Fibroblast of villous mesenchyme (primary cell): Measurements from ENCODE around the gene CFAP43. TPM values are rescaled to one million over a fixed set of nuclear protein-coding genes. Genes with fewer than 3 reads are reported as not detected.

Source experiments
- DNase-seq: peaks from one replicate; pipeline ENCODE4 v3.0.0-alpha.2; 2010; ENCODE audit warnings: low read depth
- H3K4me3 ChIP-seq: 2 replicates; pipeline ENCODE4 v1.5.1; 2011; ENCODE audit warnings: low read depth, mild to moderate bottlenecking, low read length
- total RNA-seq: library from RNA; depleted of rRNA; stranded (reverse); fragments of >200 nt; gene quantifications from 2 replicates; pipeline ENCODE4 v1.2.3, GENCODE V29; 2012
- TF ChIP-seq, protein P1 (sequence below): IDR thresholded peaks from 2 replicates; pipeline ENCODE4 v1.5.1; 2012; ENCODE audit warnings: low read depth, mild to moderate bottlenecking, low read length; ENCODE audit not compliant: insufficient read depth

Gene CFAP43
- total RNA-seq, 1 donor: not detected

DNA sequence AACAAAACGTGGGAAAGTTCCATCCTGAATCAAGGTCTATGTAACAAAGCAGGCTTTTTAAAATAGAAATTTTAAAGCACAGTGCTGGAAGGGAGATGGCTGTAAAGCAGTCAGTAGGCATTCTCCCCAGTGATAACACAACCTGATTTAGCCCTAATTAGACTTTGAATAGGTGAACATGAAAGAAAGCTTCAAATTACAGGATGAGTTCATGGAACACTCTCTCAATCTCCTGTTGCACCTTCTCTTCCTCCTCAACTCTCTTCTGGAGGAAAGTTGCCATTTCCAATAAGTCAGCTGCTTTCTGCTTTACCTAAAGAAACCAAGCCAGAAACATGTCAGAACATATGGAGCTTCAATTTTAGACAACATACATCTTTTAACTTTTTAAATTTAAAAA, 90.1 kb downstream of the CFAP43 start:
- no peak for DNase-seq
- TF ChIP-seq, protein P1, sequence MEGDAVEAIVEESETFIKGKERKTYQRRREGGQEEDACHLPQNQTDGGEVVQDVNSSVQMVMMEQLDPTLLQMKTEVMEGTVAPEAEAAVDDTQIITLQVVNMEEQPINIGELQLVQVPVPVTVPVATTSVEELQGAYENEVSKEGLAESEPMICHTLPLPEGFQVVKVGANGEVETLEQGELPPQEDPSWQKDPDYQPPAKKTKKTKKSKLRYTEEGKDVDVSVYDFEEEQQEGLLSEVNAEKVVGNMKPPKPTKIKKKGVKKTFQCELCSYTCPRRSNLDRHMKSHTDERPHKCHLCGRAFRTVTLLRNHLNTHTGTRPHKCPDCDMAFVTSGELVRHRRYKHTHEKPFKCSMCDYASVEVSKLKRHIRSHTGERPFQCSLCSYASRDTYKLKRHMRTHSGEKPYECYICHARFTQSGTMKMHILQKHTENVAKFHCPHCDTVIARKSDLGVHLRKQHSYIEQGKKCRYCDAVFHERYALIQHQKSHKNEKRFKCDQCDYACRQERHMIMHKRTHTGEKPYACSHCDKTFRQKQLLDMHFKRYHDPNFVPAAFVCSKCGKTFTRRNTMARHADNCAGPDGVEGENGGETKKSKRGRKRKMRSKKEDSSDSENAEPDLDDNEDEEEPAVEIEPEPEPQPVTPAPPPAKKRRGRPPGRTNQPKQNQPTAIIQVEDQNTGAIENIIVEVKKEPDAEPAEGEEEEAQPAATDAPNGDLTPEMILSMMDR: no peak
- no peak overlapping the region for H3K4me3 ChIP-seq

DNA sequence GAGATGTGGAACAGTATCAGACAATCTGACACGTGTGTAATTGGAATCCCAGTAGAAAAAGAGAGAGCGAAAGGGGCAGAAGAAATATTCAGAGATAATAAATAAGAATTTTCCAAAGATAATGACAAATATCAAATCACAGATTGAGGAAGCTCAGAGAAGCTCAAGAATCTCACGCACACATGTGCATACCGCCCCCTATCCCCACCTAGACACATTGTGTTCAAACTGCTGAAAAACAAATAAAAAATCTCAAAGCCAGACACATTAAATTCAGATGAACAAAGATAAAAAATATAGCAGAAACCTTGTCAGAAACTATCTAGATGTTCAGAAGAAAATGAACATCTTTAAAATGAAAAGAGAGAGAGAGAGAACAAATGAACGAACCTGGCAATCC, 92.9 kb downstream of the CFAP43 start:
- peak; percentile 12 for DNase-seq
- TF ChIP-seq, protein P1: peak; percentile 51
- no peak overlapping the region for H3K4me3 ChIP-seq

DNA sequence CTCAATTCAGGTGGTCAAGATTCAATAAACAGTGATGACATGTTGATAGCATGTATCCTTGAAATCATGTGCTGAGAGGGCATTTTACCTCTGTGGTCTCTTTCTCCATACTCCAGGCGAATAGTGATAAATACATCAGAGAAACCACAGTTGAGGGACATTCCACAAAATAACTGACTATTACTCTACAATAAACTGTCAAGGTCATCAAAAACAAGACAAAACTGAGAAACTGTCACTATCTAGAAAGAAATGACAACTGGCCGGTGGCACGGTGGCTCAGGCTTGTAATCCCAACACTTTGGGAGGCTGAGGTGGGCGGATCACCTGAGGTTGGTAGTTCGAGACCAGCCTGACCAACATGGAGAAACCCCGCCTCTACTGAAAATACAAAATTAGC, 94.0 kb downstream of the CFAP43 start:
- H3K4me3 ChIP-seq: no peak overlapping the region
- TF ChIP-seq, protein P1: no peak
- DNase-seq: no peak

DNA sequence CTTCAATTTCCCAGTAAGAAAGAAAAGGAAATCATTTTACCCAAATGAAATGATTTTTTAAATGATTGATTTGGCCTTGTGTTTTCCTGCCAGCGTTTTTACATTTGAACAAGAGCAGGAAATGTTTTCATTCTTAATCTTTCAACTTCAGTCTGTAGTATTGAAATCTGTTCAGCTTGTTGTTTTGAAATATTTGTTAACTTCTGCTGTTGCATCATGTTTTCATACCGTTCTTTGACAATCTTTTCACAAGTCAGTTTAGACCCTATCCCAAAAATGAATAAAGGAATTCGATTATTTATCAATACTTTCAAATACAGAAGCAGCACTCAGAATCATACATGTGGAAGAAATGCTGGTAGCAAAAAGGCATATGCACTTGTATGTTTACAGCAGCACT, 102.1 kb downstream of the CFAP43 start:
- DNase-seq: no peak
- no peak overlapping the region for H3K4me3 ChIP-seq
- TF ChIP-seq, protein P1: no peak

DNA sequence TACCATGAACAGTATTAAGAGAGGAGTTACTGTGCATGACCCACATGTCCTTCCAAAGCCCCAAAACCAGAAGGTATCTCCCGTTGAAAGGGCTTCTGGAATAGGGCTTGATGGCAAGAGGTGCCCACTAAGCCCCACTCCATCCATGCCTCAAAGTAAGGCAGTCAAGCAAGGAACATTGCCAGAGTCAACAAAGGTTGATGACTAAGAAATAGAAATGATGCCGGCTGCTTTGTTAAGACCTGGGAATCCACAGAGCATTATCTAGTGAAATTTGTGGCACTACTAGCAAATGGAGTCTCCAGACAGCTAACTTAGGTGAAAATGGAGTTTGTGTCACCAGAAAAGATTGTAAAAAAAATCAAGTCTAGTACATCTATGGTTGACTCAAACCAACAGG, 104.0 kb downstream of the CFAP43 start:
- DNase-seq: no peak
- TF ChIP-seq, protein P1: no peak
- no peak overlapping the region for H3K4me3 ChIP-seq

DNA sequence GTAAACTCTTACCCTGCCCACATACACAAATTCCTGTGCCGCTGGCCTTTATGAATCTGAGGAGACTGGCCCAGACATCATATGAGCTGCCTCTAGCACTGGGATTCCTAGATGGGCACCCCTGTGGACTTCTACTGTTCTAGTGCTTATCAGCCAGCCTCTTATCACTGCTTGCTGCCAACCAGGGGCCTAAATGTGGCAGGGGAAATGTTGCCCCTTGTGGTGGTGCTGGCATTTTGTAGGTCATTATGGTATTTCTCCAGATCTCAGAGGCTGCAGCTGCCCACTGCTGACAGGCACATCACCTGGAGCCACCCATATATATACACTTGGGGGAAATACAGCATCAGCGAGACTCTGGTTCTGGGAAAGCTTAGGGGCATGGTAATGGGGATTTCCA, 104.8 kb downstream of the CFAP43 start:
- no peak overlapping the region for H3K4me3 ChIP-seq
- DNase-seq: no peak
- TF ChIP-seq, protein P1: peak; percentile 14

DNA sequence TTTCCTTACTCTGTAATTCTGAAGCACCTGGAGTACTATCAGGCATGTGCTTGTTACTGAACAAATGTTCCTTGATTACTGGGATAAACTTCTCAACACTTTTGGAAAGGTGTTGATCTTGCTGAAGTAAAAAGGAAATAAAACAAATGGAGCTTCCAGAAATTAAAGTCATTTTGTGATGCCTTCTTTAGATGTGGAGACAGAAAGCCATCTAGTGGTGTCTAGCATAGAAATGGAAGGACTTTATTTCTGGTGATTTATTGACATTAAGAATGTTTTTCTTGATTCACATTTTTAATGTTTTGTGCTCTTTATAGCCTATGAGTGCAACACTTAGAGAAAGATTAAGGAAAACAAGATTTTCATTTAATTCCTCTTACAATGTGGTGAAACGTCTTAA, 108.8 kb downstream of the CFAP43 start:
- H3K4me3 ChIP-seq: no peak overlapping the region
- TF ChIP-seq, protein P1: peak; percentile 35
- DNase-seq: no peak
